Skin epidermis (tissue), 12 donors: Measurements from ENCODE around the gene PRR33.

Source experiments
- H3K27ac ChIP-seq, 21 experiments: fragments of 200-600 bp; sonication (generic) in 11 of 21; one replicate each; pipeline ENCODE4 v1.5.0; 2020; ENCODE audit warnings: mild to moderate bottlenecking in 3 of 21, inconsistent platforms in 2 of 21, moderate library complexity in 2 of 21
- H3K4me3 ChIP-seq, 7 experiments: fragments of 200-600 bp; sonication (generic) in 2 of 7; one replicate each; pipeline ENCODE4 v1.5.0; 2020; ENCODE audit warnings: inconsistent platforms in 2 of 7, mild to moderate bottlenecking in 2 of 7, moderate library complexity in 1 of 7

Gene PRR33

DNA sequence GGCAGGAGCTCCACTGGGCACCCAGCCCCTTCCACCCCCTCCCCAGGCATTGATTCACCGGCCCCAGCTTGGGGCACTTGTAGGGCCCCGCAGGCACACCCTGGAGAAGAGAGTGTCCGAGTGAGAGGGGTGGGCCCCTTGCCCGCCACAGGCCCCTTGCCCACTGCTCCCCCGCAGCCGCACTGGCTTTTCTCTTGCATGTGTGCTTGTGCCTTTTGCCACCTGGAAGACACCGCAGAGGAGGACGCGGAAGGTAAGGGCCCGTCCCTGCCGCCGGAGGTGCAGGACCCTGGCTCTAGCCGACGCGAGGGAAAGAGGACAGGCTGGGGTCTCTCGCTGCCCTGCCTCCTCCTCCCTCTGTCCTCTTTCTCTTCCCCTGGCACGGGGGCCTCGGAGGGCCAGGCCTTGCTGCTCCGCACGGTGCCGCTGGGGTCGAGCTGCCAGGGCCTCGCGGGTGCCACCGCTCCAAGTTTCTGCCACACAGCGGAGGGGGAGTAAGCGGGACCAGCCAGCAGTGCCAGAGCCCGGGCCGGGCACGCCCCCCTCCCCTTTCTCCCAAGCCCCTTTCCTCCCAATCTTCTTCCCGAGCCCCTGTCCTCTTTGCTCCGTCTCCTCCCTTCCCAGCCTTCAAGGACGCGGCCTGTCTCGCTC lies 37.3 kb upstream of the PRR33 start:
- Histone ChIP-seq H3K27ac (no peak overlapping the region), H3K4me3 (no peak overlapping the region)

GRCh38 chr11:1928470-1928890 lies 36.8 kb upstream of the PRR33 start:
- Histone ChIP-seq H3K27ac (no peak overlapping the region), H3K4me3 (no peak overlapping the region)

DNA sequence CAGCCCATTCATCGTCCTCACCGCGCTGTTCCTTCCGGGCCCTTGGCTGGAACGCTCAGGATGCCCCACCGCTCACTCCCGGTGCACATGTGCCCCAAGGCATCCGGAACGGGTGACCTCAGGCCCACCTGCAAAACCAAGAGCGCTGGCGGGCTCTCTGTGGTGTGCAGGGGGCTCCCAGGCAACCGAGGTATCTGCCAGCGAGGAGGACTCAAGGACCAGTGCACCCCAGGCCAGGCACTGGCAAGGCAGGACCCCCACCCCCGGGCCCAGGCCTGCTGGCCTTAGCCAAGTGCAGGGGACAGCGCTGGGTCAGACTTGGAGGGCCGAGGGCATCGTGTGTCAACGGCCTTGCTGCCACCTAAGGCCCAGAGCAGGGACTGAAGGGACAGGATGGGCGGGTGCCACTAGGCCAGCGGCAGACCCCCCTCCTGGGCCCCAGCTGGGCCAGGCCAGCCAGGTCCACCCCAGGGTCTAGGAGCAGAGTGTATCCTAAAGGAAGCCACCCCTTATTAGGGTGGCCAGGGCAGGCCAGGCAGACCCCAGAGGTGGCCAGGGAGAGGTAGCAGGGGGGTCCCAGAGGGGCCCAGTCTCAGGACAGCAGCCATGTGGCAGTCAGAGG lies 36.3 kb upstream of the PRR33 start:
- no peak overlapping the region for H3K4me3 ChIP-seq
- H3K27ac ChIP-seq, result no peak overlapping the region

DNA sequence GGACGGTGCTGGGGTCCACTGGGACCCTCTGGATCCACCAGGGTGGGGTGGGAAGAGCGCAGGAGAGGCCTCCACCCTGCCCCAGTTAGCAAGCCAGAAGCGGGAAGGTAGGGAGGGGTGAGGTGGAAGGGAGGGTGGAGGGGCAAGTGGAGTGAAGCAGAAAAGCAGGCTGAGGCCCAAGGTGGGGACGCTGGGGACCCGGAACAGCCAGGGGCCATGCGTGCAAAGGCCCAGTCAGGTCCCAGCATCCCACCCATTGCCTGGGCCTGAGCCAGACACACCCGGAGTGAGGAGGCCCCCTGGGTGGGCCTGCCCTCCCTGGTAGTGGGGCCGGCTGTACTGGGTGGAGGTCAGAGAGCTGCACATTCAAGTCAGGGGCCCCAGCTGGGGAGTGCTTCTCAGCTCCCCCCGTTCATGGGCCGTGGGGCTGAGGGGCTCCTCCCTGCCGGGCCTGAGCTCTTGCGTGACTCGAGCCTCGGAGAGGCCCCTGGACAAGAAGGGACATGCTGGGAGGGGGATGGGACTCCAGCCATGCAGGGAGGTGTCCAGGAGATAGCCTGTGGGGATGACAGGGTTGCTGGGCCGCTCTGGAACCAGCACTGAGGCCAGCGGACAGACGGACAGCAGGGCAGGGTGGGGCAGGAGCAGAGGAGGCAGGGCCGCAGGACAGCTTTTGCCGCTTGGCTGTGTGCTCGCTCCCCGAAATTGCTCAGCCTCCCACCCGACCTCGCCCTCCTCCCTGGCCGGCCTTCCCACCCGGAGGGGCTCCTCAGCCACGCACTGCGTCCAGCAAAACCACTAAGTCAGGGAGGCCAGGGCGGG lies 35.5 kb upstream of the PRR33 start:
- no peak overlapping the region for H3K4me3 ChIP-seq
- no peak overlapping the region for H3K27ac ChIP-seq

DNA sequence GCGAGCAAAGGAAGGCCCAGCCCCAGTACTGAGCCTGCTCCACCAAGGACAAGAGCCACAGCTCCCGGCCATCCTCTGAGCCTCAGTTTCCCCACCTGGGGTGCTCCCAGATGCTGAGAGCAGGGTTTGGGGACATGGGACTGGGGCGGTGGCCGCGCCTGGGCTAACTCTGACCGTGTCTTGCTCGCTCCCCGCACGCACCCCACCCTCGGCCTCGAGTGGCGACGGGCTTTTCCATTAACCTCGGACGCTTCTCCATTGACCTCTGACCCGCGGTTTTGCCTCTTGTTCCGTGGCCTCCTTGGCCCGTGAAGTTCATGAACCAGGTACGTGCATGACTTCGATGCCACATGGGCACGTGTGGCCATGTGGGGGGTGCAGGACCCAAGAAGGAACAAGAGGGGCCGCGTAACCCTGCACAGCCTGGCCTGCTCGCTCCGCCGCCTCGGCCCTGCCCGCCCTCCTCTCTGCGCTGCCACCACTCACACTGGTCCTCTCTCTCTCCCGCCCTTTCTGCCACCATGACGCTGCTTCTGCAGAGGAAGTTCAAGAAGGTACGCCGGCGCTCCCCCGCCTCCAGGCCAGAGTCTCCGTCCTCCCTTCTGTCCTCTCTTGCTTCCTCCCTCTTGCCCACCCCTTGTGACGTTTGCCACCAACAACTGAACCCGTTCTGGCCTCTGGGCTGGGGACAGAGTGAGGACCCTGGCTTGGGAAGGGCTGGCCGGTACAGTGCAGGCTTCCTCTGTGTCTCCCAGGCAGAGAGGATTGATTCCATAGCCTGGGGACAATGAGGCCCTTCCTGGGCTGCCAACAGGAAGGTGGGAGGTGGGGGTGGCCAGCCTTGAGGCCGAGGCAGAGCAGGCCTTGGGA lies 34.7 kb upstream of the PRR33 start:
- Histone ChIP-seq H3K27ac (no peak overlapping the region), H3K4me3 (no peak overlapping the region)

DNA sequence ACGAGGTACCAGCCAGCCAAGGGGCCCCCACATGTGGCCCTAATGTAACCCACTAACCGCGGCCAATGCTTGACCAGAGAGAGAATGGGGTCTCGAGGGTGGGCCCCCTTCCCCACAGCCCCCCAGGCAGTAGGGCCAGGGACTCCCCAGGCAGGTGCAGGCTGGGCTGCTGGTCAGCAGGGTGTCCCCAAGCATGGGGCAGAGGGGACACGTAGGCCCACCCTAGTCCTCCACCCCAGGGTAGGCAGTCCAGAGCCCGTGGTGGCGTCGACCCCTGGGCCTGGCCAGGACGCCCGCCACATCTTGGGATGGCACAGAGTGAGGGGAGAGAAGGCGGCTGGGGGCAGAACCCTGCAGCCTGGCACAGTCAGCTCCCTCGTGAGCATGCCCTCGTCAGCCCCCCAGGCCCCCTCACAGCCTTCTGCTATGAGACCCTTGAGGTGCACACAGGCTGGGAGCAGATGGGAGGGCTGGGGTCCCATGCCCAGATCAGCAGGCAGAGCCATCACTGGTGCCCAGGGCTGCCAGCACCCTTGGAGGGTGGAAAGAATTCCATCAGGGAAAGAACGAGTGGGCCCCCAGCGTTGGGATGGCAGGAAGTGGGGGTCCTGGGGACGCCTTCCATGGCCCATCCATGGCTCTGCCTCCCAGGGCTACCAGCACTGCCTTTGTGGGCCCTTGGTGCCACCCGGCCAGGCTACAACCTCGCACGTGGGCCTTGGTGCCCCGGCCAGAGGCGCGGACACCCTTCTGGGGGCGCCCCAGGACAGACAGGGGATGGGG lies 33.9 kb upstream of the PRR33 start:
- no peak overlapping the region for H3K27ac ChIP-seq
- H3K4me3 ChIP-seq, result no peak overlapping the region

GRCh38 chr11:1924646-1925372 lies 33.1 kb upstream of the PRR33 start:
- H3K4me3 ChIP-seq, result no peak overlapping the region
- peak overlapping the region in 1 of 21 experiments; percentile 12 for H3K27ac ChIP-seq

- Histone ChIP-seq H3K27ac (peak overlapping the region in 1 of 21 experiments; percentile 12), H3K4me3 (no peak overlapping the region)
Measured at GRCh38 chr11:1924181-1924580, 32.5 kb upstream of the PRR33 start.

GRCh38 chr11:1923201-1923956 lies 31.7 kb upstream of the PRR33 start:
- H3K4me3 ChIP-seq, result no peak overlapping the region
- H3K27ac ChIP-seq, result no peak overlapping the region

DNA sequence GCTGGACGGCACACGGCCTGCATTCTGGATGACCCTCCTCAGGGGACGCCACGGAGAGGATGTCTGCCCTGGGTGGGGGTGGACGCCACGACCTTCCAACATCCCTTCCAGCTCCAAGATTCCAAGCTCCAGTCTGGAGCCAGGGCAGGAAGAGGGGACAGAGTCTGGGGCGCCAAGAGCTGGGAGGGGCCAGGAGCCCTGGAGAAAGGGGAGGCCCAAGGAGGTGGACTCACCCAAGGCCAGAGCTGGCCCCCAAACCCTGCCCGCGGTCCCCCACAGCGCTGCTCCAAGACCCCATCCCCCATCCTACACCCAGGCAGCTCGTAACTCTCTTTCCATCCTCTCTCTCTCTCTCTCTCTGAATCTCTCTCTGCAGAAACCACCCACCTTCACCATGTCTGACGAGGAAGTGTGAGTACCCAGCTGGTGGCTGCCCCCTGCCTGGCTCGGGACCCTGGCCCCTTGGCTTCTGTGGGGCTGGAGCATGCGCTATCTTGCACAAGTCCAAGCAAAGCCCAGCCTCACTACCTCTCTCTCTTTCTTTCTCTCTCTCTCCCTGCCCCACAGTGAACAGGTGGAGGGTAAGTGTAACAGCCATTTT lies 30.9 kb upstream of the PRR33 start:
- Histone ChIP-seq H3K4me3 (no peak overlapping the region), H3K27ac (peak overlapping the region in 3 of 21 experiments; percentile 13 to 26 (median 26))

- Histone ChIP-seq H3K4me3 (no peak overlapping the region), H3K27ac (peak overlapping the region in 6 of 21 experiments; percentile 13 to 69 (median 42))
Measured at GRCh38 chr11:1921574-1922141, 30.0 kb upstream of the PRR33 start.

GRCh38 chr11:1920909-1921573 lies 29.3 kb upstream of the PRR33 start:
- H3K4me3 ChIP-seq, result no peak overlapping the region
- H3K27ac ChIP-seq, result peak overlapping the region in 8 of 21 experiments; percentile 13 to 69 (median 44)

DNA sequence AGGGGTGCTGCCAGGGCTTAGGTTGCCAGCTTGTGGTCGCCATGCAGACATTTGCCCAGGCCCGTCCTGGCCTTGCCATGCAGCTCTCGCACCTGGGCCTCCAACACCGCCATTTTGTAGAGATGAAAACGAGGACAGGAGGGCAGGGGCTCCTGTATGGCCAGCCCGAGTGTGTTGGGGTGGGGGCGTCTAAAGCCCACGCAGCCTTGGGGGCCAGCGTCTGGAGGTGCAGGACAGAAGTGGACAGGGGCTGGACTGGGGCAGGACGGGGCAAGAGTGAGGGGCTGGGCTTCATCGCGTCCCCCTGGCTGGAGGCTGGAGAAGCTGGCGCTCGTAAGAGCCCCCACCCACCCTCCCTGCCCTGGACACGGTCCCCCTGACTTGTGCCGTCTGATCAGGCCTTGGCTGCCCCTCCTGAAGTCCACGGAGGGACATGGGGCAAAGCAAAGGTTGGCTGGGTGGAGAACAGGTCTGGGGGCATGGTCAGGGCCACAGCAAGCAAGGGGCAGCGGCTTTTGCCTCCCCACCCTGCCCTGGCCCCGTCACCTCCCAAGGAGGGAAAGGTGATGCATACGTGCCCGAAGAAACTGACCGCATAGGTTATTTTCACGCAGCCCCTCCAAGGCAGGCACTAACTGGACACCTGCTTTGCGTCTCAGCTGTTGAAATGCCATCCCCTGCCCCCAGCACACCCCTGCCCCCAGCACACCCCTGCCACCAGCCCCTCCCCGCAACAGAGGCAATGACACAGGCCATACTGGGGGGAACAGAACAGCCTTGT lies 28.6 kb upstream of the PRR33 start:
- Histone ChIP-seq H3K27ac (peak overlapping the region in 3 of 21 experiments; percentile 13 to 69 (median 39)), H3K4me3 (no peak overlapping the region)

GRCh38 chr11:1919391-1920127 lies 27.9 kb upstream of the PRR33 start, which contains the start of gene TNNT3:
Gene TNNT3 (plus strand): TSS chr11:1919703. CDS start chr11:1922875, 3,172 bp downstream.
- Histone ChIP-seq H3K27ac (no peak within 1 kb of the TSS), H3K4me3 (no peak within 1 kb of the TSS)
